Omental fat pad (tissue), 4 donors: ENCODE data around the gene THAP2. TPM values are rescaled to one million over a fixed set of nuclear protein-coding genes. Genes with fewer than 3 reads are reported as not detected.

ENCODE experiments used
- ATAC-seq: fragments of 150-250 bp; one replicate; pipeline ENCODE4 v1.9.1; 2016; ENCODE audit warnings: mild to moderate bottlenecking, moderate library complexity; ENCODE audit not compliant: low FRiP score
- DNase-seq: peaks from one replicate; pipeline ENCODE4 v3.0.0-alpha.2; 2019; ENCODE audit warnings: low spot score
- small RNA-seq: library from RNA; depleted of rRNA; stranded (forward); fragments of <200 nt; gene quantifications from one replicate; pipeline ENCODE3, GENCODE V24; 2016
- total RNA-seq, 4 donors: library from RNA; depleted of rRNA; stranded (reverse); fragments of >200 nt; gene quantifications; one replicate each; pipeline ENCODE4 v1.1.0, GENCODE V29; 2016
- TF ChIP-seq, protein P1 (sequence below), 3 donors: fragments of 450-650 bp; IDR thresholded peaks; one replicate each; pipeline ENCODE4 v1.5.1; 2016 to 2017; ENCODE audit warnings: antibody characterized with exemption in 3 of 3, mild to moderate bottlenecking in 3 of 3, moderate library complexity in 2 of 3

THAP2 gene
- total RNA-seq, 4 donors from 2014 or later: 1.8 to 21.3 (median 5.9) TPM

DNA sequence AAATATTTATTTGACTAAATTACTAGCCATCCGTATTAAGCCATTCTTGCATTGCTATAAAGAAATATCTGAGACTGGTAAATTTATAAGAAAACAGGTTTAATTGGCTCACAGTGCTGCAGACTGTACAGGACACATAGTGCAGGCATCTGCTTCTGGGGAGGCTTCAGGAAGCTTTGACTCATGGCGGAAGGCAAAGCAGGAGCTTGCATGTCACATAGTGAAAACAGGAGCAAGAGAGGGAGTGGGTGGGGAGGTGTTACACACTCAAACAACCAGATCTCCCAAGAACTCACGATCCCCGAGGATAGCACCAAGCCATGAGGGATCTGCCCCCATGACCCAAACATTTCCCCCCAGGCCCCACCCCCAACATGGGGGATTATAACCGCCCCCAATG, 63.9 kb downstream of the THAP2 start:
- TF ChIP-seq, protein P1, sequence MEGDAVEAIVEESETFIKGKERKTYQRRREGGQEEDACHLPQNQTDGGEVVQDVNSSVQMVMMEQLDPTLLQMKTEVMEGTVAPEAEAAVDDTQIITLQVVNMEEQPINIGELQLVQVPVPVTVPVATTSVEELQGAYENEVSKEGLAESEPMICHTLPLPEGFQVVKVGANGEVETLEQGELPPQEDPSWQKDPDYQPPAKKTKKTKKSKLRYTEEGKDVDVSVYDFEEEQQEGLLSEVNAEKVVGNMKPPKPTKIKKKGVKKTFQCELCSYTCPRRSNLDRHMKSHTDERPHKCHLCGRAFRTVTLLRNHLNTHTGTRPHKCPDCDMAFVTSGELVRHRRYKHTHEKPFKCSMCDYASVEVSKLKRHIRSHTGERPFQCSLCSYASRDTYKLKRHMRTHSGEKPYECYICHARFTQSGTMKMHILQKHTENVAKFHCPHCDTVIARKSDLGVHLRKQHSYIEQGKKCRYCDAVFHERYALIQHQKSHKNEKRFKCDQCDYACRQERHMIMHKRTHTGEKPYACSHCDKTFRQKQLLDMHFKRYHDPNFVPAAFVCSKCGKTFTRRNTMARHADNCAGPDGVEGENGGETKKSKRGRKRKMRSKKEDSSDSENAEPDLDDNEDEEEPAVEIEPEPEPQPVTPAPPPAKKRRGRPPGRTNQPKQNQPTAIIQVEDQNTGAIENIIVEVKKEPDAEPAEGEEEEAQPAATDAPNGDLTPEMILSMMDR (IDR thresholded peaks at IDR 0.05): no peak
- ATAC-seq: no peak

More for the DNA sequence above, 63.9 kb downstream of the THAP2 start:
- DNase-seq: no peak

Small RNA genes lying within 50 kb of the gene (small RNA-seq; reads per million reads assigned to genes)
- gene RF00560: not detected

Other genes with a start within 250 kb of the THAP2 start
- gene LGR5, start 224.5 kb upstream of the THAP2 start, total RNA-seq: 1 to 10 TPM in 1 of 4 donors, under 1 TPM in 1, not detected in 2; 0.19 to 2.4 TPM
- 100 to 1,000 TPM in 1 of 4 donors, 10 to 100 TPM in 3; 54.6 to 124 (median 85.5) TPM for gene ZFC3H1, start 453 bp upstream of the THAP2 start, total RNA-seq
- 10 to 100 TPM; 10.3 to 20.0 (median 16.7) TPM for gene TMEM19, start 21.8 kb downstream of the THAP2 start, total RNA-seq
- gene RAB21, start 90.6 kb downstream of the THAP2 start, total RNA-seq: 10 to 100 TPM; 12.9 to 49.5 (median 33.1) TPM
- 10 to 100 TPM; 48.0 to 59.9 (median 58.5) TPM for gene TBC1D15, start 175.5 kb downstream of the THAP2 start, total RNA-seq